NCI-H345 treated with DMSO at 0.1 percent for 48 hours (cell line): ENCODE data around the gene PTPRN.
"Not testable (repeated sequence)": the region's sequence is repeated elsewhere in the genome, so short reads cannot be mapped to it uniquely, and the experiment has no call there.

ENCODE experiments used
- DNase-seq: peaks from one replicate; lab custom pipeline; 2025; ENCODE audit not compliant: unreplicated experiment; lab: John Stamatoyannopoulos, UW

Gene PTPRN

DNA sequence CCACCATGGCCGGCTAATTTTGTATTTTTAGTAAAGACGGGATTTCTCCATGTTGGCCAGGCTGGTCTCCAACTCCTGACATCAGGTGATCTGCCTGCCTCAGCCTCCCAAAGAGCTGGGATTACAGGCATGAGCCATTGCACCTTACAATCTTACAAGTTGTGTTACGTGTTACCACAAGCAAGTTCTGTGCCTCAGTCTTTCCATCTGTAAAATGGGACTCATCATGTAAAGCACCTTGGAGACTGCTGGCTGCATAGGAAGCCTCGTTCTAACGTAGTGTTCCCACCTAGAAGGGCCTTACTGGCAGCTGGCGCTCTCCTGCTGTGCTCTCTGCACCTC, 20.0 kb downstream of the PTPRN start:
- DNase-seq: no peak

DNA sequence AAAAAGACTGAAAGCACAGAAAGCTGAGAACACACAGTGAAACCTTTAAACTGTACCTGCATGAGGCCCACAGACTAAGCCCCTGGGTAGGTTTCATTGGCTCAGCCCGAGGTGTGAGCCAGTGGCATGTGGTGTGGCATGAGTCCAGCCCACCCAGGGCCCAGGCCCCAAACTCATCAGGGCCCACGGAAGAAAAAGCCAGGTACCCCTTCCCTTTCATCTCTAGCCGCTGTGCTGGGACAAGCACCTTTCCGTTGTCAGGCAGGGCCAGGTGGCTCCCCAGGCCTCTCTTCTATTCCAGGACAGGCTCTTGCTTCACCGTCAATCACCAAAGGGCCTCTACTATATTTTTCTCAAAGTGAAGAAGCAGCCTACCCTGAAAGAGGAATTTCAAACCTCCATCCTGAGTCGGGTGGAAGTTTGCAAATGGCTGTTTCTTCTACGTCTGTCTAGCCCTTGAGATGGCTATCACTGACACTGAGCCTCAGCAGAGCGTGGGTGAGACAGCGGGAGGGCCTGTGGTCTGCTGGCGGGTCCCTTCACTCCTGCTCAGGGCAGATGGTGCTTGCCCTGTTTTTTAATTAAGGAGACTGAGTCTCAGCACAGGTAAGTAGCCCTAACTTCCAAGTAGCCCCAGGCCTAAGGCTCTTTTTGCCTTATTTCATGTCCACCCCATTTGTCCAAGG, 21.5 kb downstream of the PTPRN start:
- DNase-seq: no peak

- not testable (repeated sequence) for DNase-seq
These were observed 22.1 kb downstream of the PTPRN start for GRCh38 chr2:219287116-219287440.

DNA sequence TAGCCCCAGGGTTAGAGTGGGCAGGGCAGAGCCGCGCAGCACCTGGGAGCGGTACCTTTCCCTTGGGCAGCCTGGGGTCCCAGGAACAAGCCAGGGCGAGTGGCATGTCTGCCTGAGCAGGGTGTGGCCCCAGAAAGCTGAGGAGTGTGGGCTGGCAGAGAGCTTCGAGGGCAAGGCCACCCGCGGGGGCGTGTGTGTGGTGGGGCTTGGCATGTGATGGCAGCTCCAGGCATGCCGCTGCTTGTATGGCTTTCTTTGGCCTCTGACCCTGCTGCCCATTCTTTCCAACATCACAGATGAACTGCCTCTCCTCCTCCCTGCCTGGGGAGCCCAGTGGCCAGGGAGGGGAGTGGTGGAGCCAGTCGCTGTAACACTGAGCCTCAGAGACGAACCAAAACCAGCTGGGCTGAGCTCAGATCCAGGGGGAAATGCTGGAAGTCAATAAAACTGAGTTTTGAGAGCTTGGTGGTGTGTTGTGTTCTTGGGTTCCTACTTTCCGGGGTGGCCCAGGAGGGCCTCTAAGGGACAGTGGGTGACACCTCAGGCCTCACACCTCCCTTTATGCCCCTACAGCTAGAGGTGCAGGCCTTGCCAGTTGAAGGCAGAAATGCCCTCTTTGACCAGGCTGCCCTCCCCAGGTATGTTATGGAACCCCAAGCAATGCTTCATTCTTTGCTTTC, 22.6 kb downstream of the PTPRN start:
- DNase-seq: no peak

- DNase-seq: no peak
These were observed 23.2 kb downstream of the PTPRN start for GRCh38 chr2:219285894-219286425.

DNA sequence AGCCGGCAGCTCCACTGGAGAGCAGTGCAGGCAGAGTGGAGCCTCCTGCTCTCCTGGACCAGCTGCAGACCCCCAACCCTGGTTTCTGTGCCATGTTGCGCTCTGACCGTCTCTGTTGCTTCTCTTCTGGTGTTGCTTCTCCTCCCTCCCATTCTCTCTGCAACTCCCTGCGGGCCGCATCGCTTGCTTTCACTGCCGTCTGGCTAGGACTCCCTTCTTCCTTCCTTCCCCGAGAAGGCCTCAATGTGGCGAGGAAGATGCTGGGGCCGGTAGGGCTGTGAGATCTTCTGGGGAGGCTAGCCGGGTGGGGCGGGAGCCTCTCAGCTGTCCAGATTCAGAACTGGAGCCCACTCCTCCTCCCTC, 23.8 kb downstream of the PTPRN start:
- no peak for DNase-seq

GRCh38 chr2:219284501-219285372, 24.5 kb downstream of the PTPRN start:
- no peak for DNase-seq

- DNase-seq: no peak
These were observed 26.1 kb downstream of the PTPRN start for GRCh38 chr2:219282943-219283581.

- DNase-seq: no peak
These were observed 26.8 kb downstream of the PTPRN start for GRCh38 chr2:219282375-219282774.

GRCh38 chr2:219281588-219281987, 27.6 kb downstream of the PTPRN start:
- no peak for DNase-seq

DNA sequence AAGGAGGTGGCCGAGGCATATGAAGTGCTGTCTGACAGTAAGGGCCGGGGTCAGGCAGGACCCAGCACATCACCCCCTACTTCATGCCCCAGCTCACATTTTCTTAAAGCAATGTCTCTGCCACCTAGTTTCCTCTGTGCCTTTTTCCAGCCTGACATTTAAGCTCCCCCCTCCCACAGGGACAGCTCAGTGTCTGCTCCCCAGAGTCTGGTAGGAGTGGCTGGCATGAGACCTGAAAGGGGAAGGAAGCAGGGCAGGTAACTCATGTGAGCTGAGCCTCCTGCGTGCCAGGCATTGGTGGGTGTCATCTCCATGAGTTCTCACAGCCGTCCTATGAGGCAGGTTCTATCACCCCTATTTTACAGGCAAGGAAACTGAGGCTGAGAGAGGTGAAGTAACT, 28.6 kb downstream of the PTPRN start:
- no peak for DNase-seq

- DNase-seq: no peak
These were observed 29.2 kb downstream of the PTPRN start for GRCh38 chr2:219279916-219280516.

DNA sequence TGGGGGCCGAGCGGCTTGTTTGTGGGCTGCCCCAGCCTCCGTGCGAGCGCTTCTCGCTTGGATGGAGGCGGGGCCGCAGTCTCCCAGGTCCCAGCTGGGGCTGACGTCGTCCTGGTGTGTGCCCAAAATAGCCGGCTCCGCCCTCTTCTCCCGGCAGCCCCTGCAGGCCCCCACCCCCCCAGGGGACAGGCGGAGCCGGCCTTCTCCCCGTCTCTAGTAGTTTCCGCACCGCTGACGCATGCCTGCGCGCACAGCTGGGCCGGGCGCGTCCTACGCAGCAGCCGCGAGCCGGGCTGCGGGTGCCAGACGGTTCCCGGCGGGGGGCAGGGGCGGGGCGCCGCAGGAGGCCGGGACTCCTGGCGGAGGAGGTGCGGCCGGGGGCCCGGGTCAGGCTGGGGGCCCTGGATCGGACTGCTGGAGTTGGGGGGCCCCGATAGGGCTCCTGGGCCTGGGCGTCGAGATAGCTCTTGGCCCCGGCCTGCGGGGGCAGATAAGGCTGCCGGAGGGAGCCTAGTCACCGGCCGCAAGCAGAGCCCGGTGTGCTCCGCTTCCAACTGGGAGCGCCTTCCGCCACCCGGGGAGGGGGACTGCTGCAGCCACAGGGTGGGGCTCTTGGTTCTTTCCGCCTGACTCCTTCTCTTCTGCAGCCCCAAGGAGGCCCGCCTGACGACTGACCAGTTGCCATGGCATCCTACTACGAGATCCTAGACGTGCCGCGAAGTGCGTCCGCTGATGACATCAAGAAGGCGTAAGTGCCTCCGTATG, 29.9 kb downstream of the PTPRN start, which contains the start of gene DNAJB2:
DNAJB2 (plus strand) TSS at position 216 of the 765 bp plus-strand sequence; CDS start at position 684, 468 bp downstream.
- peak; percentile 93 for DNase-seq

DNA sequence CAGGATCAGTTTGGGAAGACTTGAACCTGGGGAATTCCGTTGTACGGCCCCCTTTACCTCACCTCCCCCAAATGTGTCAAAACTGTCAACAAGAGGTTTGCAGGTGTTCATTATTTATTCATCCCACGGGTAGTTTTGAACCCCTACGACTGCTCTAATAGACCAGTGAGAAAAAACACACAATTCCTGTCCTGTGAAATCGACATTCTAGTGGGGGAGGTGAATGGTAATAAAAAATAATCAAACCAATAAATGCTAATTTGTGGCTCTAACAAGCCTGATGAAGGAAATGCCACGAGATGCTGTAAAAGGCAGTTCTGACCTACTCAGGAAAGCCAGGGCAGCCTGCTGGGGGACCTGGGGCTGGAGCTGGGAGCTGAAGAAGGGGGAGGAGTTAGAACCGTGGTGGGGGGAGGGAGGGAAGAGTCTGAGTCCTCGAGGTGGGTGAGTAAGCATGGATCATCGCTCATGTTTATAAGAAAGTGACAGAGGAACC, 30.5 kb downstream of the PTPRN start:
- no peak for DNase-seq

GRCh38 chr2:219277703-219278654, 31.2 kb downstream of the PTPRN start:
- DNase-seq: peak; percentile 73

DNA sequence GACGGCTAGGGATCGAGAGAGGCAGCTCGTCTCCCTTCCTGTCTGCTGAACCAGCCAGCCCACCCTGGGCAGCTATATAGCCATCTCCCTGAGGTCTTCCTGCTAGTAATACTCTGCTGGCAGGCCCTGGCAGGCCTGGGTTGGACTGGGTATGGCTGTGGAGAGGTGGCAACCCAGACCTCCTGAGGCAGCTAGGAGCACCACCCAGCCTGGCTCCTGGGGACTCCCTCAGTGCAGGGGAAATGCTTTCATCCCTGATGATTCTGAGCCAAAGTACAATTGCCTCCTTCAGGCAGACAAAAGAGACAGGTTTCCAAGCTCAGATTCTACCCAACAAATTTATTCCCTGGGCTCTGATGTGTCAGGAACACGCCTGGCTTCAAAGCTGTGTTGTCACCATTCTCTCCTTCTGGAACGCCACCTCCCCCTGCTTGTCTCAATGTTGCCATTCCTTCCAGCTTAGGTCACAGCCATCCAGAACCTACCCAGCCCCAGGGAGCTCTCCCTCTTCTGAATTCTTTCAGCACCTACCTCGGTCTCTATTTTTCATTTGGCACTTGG, 34.8 kb downstream of the PTPRN start:
- no peak for DNase-seq

- no peak for DNase-seq
These were observed 35.3 kb downstream of the PTPRN start for GRCh38 chr2:219273937-219274336.

DNA sequence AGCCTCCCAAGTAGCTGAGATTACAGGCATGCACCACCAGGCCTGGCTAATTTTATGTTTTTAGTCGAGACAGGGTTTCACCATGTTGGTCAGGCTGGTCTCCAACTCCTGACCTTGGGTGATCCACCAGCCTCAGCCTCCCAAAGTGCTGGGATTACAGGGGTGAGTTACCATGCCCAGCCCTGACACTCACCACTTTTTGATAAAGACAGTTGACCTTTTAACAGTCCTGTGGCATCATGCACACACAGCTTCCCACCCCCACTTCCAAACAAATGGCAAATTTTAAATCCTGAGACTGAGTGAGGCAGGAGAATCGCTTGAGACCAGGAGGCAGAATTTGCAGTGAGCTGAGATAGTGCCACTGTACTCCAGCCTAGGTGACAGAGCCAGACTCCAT, 36.2 kb downstream of the PTPRN start:
- no peak for DNase-seq

GRCh38 chr2:219272356-219272755, 36.8 kb downstream of the PTPRN start:
- no peak for DNase-seq
